ENCODE measurements around the gene FOXO1.

DNA sequence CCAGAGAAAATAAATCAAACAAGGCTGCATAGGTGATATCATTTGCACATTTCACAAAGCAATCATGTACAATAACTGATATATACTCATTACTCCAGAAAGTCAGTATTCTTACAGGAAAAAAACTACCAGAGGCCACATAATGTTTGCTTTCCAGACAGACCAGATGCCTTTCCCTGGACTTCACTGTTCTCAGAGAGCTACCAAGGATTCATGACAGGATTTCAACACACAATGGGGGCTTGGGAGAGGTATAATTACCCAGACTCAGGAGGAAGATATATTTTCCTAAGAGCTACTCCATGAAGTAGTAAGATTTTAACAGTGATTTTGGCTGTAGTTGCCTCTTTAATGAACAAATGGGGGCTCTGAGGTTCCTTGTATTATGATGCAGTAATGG, 110.0 kb downstream of the FOXO1 start:
- TF ChIP-seq, protein P1, sequence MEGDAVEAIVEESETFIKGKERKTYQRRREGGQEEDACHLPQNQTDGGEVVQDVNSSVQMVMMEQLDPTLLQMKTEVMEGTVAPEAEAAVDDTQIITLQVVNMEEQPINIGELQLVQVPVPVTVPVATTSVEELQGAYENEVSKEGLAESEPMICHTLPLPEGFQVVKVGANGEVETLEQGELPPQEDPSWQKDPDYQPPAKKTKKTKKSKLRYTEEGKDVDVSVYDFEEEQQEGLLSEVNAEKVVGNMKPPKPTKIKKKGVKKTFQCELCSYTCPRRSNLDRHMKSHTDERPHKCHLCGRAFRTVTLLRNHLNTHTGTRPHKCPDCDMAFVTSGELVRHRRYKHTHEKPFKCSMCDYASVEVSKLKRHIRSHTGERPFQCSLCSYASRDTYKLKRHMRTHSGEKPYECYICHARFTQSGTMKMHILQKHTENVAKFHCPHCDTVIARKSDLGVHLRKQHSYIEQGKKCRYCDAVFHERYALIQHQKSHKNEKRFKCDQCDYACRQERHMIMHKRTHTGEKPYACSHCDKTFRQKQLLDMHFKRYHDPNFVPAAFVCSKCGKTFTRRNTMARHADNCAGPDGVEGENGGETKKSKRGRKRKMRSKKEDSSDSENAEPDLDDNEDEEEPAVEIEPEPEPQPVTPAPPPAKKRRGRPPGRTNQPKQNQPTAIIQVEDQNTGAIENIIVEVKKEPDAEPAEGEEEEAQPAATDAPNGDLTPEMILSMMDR (IDR thresholded peaks at IDR 0.05 in 4 of 5, conservative IDR thresholded peaks at IDR 0.05 in 1 of 5): no peak
- no peak for TF ChIP-seq POLR2A (IDR thresholded peaks at IDR 0.05)

Measured in gastrocnemius medialis (tissue), 4 donors.